ENCODE data around the gene EHHADH. TPM values are rescaled to one million over a fixed set of nuclear protein-coding genes. Genes with fewer than 3 reads are reported as not detected.

The EHHADH gene
- total and polyA plus RNA-seq, 8 donors = 7.4 to 13.5 (median 12.0) TPM

- DNase-seq = no peak
- H3K27ac ChIP-seq = no peak overlapping the region
- TF ChIP-seq, protein P1, sequence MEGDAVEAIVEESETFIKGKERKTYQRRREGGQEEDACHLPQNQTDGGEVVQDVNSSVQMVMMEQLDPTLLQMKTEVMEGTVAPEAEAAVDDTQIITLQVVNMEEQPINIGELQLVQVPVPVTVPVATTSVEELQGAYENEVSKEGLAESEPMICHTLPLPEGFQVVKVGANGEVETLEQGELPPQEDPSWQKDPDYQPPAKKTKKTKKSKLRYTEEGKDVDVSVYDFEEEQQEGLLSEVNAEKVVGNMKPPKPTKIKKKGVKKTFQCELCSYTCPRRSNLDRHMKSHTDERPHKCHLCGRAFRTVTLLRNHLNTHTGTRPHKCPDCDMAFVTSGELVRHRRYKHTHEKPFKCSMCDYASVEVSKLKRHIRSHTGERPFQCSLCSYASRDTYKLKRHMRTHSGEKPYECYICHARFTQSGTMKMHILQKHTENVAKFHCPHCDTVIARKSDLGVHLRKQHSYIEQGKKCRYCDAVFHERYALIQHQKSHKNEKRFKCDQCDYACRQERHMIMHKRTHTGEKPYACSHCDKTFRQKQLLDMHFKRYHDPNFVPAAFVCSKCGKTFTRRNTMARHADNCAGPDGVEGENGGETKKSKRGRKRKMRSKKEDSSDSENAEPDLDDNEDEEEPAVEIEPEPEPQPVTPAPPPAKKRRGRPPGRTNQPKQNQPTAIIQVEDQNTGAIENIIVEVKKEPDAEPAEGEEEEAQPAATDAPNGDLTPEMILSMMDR (IDR thresholded peaks at IDR 0.05) = no peak
- intact Hi-C loops (cut with DNase I) = no loop called here
- no peaks in the 10 kb centered on the region for H3K9me3 ChIP-seq
- ATAC-seq = no peak
- H3K4me3 ChIP-seq = no peak overlapping the region
- no peaks in the 10 kb centered on the region for H3K27me3 ChIP-seq
- no peaks in the 10 kb centered on the region for H3K4me1 ChIP-seq
- H3K36me3 ChIP-seq = no peaks in the 10 kb centered on the region
These were observed 89.2 kb downstream of the EHHADH start for GRCh38 chr3:185164428-185165217.

GRCh38 chr3:185162634-185163033, 91.2 kb downstream of the EHHADH start:
- H3K4me1 ChIP-seq = no peaks in the 10 kb centered on the region
- H3K27ac ChIP-seq = no peak overlapping the region
- H3K4me3 ChIP-seq = no peak overlapping the region
- intact Hi-C loops (cut with DNase I) = no loop called here
- peaks cover 0 to 17% of the 10 kb centered on the region in 2 donors for H3K27me3 ChIP-seq
- no peaks in the 10 kb centered on the region for H3K9me3 ChIP-seq
- ATAC-seq = no peak
- DNase-seq = no peak
- TF ChIP-seq, protein P1 (IDR thresholded peaks at IDR 0.05) = no peak
- no peaks in the 10 kb centered on the region for H3K36me3 ChIP-seq

GRCh38 chr3:185161761-185162160, 92.1 kb downstream of the EHHADH start:
- no peaks in the 10 kb centered on the region for H3K9me3 ChIP-seq
- intact Hi-C loops (cut with DNase I) = no loop called here
- DNase-seq = no peak
- H3K27ac ChIP-seq = no peak overlapping the region
- H3K4me3 ChIP-seq = no peak overlapping the region
- TF ChIP-seq, protein P1 (IDR thresholded peaks at IDR 0.05) = no peak
- peaks cover 0 to 23% of the 10 kb centered on the region in 2 donors for H3K27me3 ChIP-seq
- H3K36me3 ChIP-seq = no peaks in the 10 kb centered on the region
- no peaks in the 10 kb centered on the region for H3K4me1 ChIP-seq
- no peak for ATAC-seq

DNA sequence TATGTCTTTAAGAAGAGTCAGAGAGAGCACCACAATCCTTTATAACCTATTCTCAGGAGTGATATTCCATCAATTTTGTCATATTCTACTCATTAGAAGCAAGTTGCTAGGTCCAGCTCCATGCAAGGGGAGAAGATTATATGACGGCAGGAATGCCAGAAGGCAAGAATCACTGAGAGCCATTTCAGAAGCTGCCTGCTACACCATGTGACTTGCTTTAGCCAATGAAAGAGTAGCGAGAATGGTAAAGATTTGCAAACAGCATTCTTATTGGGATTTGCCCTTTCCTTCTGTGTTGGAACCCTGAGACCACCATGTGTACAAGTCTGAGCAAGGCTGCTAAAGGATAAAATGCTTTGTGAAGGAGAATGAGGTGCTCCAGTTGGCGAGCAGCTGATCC, 96.5 kb downstream of the EHHADH start:
- Histone ChIP-seq H3K4me1 (peaks cover 4 to 9% of the 10 kb centered on the region in 2 donors), H3K27me3 (peaks cover 8 to 64% of the 10 kb centered on the region in 2 donors), H3K4me3 (no peak overlapping the region), H3K36me3 (no peaks in the 10 kb centered on the region), H3K27ac (no peak overlapping the region), H3K9me3 (no peaks in the 10 kb centered on the region)
- DNase-seq = no peak
- TF ChIP-seq, protein P1 (IDR thresholded peaks at IDR 0.05) = no peak
- intact Hi-C loops (cut with DNase I) = no loop called here
- no peak for ATAC-seq

DNA sequence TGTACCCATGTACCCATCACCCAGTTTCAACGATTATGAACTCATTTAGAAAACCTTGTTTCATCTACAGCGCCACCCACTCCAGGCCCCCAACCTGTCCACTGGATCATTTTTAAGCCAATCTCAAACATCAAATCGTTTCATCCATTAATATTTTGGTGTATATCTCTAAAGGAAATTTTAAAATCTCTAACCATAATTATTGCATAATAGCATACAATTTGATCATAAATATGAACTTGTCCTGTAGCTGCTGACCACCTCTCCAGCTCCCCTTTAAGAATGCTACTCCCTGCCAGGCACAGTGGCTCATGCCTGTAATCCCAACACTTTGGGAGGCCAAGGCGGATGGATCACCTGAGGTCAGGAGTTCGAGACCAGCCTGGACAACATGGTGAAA, 98.2 kb downstream of the EHHADH start:
- no peak overlapping the region for H3K4me3 ChIP-seq
- peaks cover 4 to 18% of the 10 kb centered on the region in 2 donors for H3K4me1 ChIP-seq
- ATAC-seq (no peak), DNase-seq (no peak)
- no peaks in the 10 kb centered on the region for H3K36me3 ChIP-seq
- H3K9me3 ChIP-seq = no peaks in the 10 kb centered on the region
- no peak overlapping the region for H3K27ac ChIP-seq
- peaks cover 22 to 80% of the 10 kb centered on the region in 2 donors for H3K27me3 ChIP-seq
- intact Hi-C loops (cut with DNase I) = no loop called here
- TF ChIP-seq, protein P1 (IDR thresholded peaks at IDR 0.05) = no peak
